ENCODE data around the gene CD36. TPM values are rescaled to one million over a fixed set of nuclear protein-coding genes. Genes with fewer than 3 reads are reported as not detected.

The CD36 gene
- total and polyA plus RNA-seq, 5 donors from 2014 or later = 0.37 to 1.1 (median 0.52) TPM; not detected in 2

GRCh38 chr7:80646083-80646865 lies 7.8 kb downstream of the CD36 start:
- Mint-ChIP-seq H3K4me1 (no peaks in the 10 kb centered on the region), H3K27me3 (no peaks in the 10 kb centered on the region), H3K36me3 (no peaks in the 10 kb centered on the region), H3K4me3 (no peak overlapping the region), H3K9me3 (peaks cover 0 to 2% (median 0%) of the 10 kb centered on the region in 7 donors), H3K27ac (no peak overlapping the region)
- no peak overlapping the region for H3K27ac ChIP-seq (ENCODE audit: insufficient read depth, low read length, poor library complexity, severe bottlenecking)
- no peak for ATAC-seq (ENCODE audit: low read depth in 2 of 2)
- H3K27me3 ChIP-seq (ENCODE audit: control insufficient read depth, insufficient read depth, low read length) = no peaks in the 10 kb centered on the region
- DNase-seq = no peak
- H3K9me3 ChIP-seq (ENCODE audit: control insufficient read depth in 2 of 2, low read length in 2 of 2) = no peaks in the 10 kb centered on the region
- no peaks in the 10 kb centered on the region for H3K4me1 ChIP-seq (ENCODE audit: control insufficient read depth, insufficient read depth, low read length, poor library complexity, severe bottlenecking)
- H3K36me3 ChIP-seq (ENCODE audit: control insufficient read depth, insufficient read depth, low read length) = no peaks in the 10 kb centered on the region
- no peak overlapping the region for H3K4me3 ChIP-seq (ENCODE audit: low read depth, low read length)

- no peaks in the 10 kb centered on the region for H3K4me1 Mint-ChIP-seq
Measured at GRCh38 chr7:80647436-80647835, 9.0 kb downstream of the CD36 start.

GRCh38 chr7:80648031-80648600 lies 9.7 kb downstream of the CD36 start:
- no peak for DNase-seq
- Mint-ChIP-seq H3K36me3 (no peaks in the 10 kb centered on the region), H3K4me3 (no peak overlapping the region), H3K4me1 (no peaks in the 10 kb centered on the region), H3K27me3 (no peaks in the 10 kb centered on the region), H3K27ac (no peak overlapping the region), H3K9me3 (peaks cover 0 to 2% (median 0%) of the 10 kb centered on the region in 7 donors)
- H3K27ac ChIP-seq (ENCODE audit: insufficient read depth, low read length, poor library complexity, severe bottlenecking) = no peak overlapping the region
- H3K9me3 ChIP-seq (ENCODE audit: control insufficient read depth in 2 of 2, low read length in 2 of 2) = no peaks in the 10 kb centered on the region
- H3K4me3 ChIP-seq (ENCODE audit: low read depth, low read length) = no peak overlapping the region
- H3K27me3 ChIP-seq (ENCODE audit: control insufficient read depth, insufficient read depth, low read length) = no peaks in the 10 kb centered on the region
- ATAC-seq (ENCODE audit: low read depth in 2 of 2) = no peak
- no peaks in the 10 kb centered on the region for H3K36me3 ChIP-seq (ENCODE audit: control insufficient read depth, insufficient read depth, low read length)
- no peaks in the 10 kb centered on the region for H3K4me1 ChIP-seq (ENCODE audit: control insufficient read depth, insufficient read depth, low read length, poor library complexity, severe bottlenecking)

More at GRCh38 chr7:80647436-80647835, 9.0 kb downstream of the CD36 start:
- Histone ChIP-seq H3K4me1 (ENCODE audit: control insufficient read depth, insufficient read depth, low read length, poor library complexity, severe bottlenecking) (no peaks in the 10 kb centered on the region), H3K27me3 (ENCODE audit: control insufficient read depth, insufficient read depth, low read length) (no peaks in the 10 kb centered on the region), H3K36me3 (ENCODE audit: control insufficient read depth, insufficient read depth, low read length) (no peaks in the 10 kb centered on the region), H3K27ac (ENCODE audit: insufficient read depth, low read length, poor library complexity, severe bottlenecking) (no peak overlapping the region), H3K4me3 (ENCODE audit: low read depth, low read length) (no peak overlapping the region), H3K9me3 (ENCODE audit: control insufficient read depth in 2 of 2, low read length in 2 of 2) (no peaks in the 10 kb centered on the region)
- no peak for DNase-seq
- H3K9me3 Mint-ChIP-seq = peaks cover 0 to 2% (median 0%) of the 10 kb centered on the region in 7 donors
- H3K4me3 Mint-ChIP-seq = no peak overlapping the region
- H3K27me3 Mint-ChIP-seq = no peaks in the 10 kb centered on the region
- H3K27ac Mint-ChIP-seq = no peak overlapping the region
- ATAC-seq (ENCODE audit: low read depth in 2 of 2) = no peak
- no peaks in the 10 kb centered on the region for H3K36me3 Mint-ChIP-seq

GRCh38 chr7:80649011-80649410 lies 10.6 kb downstream of the CD36 start:
- H3K36me3 Mint-ChIP-seq = no peaks in the 10 kb centered on the region
- H3K4me3 Mint-ChIP-seq = no peak overlapping the region
- no peaks in the 10 kb centered on the region for H3K36me3 ChIP-seq (ENCODE audit: control insufficient read depth, insufficient read depth, low read length)
- no peak overlapping the region for H3K27ac Mint-ChIP-seq
- H3K27me3 ChIP-seq (ENCODE audit: control insufficient read depth, insufficient read depth, low read length) = no peaks in the 10 kb centered on the region
- no peak for ATAC-seq (ENCODE audit: low read depth in 2 of 2)
- H3K4me3 ChIP-seq (ENCODE audit: low read depth, low read length) = no peak overlapping the region
- H3K9me3 ChIP-seq (ENCODE audit: control insufficient read depth in 2 of 2, low read length in 2 of 2) = no peaks in the 10 kb centered on the region
- H3K4me1 ChIP-seq (ENCODE audit: control insufficient read depth, insufficient read depth, low read length, poor library complexity, severe bottlenecking) = no peaks in the 10 kb centered on the region
- H3K27me3 Mint-ChIP-seq = no peaks in the 10 kb centered on the region
- H3K9me3 Mint-ChIP-seq = peaks cover 0 to 3% (median 0%) of the 10 kb centered on the region in 7 donors
- no peak for DNase-seq
- H3K27ac ChIP-seq (ENCODE audit: insufficient read depth, low read length, poor library complexity, severe bottlenecking) = no peak overlapping the region
- no peaks in the 10 kb centered on the region for H3K4me1 Mint-ChIP-seq

GRCh38 chr7:80650030-80650429 lies 11.6 kb downstream of the CD36 start:
- Mint-ChIP-seq H3K4me1 (no peaks in the 10 kb centered on the region), H3K27me3 (no peaks in the 10 kb centered on the region), H3K4me3 (no peak overlapping the region), H3K36me3 (no peaks in the 10 kb centered on the region), H3K27ac (no peak overlapping the region), H3K9me3 (peaks cover 0 to 3% (median 0%) of the 10 kb centered on the region in 7 donors)
- DNase-seq (no peak), ATAC-seq (ENCODE audit: low read depth in 2 of 2) (no peak)
- Histone ChIP-seq H3K36me3 (ENCODE audit: control insufficient read depth, insufficient read depth, low read length) (no peaks in the 10 kb centered on the region), H3K4me1 (ENCODE audit: control insufficient read depth, insufficient read depth, low read length, poor library complexity, severe bottlenecking) (no peaks in the 10 kb centered on the region), H3K4me3 (ENCODE audit: low read depth, low read length) (no peak overlapping the region), H3K9me3 (ENCODE audit: control insufficient read depth in 2 of 2, low read length in 2 of 2) (no peaks in the 10 kb centered on the region), H3K27ac (ENCODE audit: insufficient read depth, low read length, poor library complexity, severe bottlenecking) (no peak overlapping the region), H3K27me3 (ENCODE audit: control insufficient read depth, insufficient read depth, low read length) (no peaks in the 10 kb centered on the region)

- Histone ChIP-seq H3K9me3 (ENCODE audit: control insufficient read depth in 2 of 2, low read length in 2 of 2) (no peaks in the 10 kb centered on the region), H3K27ac (ENCODE audit: insufficient read depth, low read length, poor library complexity, severe bottlenecking) (no peak overlapping the region), H3K36me3 (ENCODE audit: control insufficient read depth, insufficient read depth, low read length) (no peaks in the 10 kb centered on the region), H3K27me3 (ENCODE audit: control insufficient read depth, insufficient read depth, low read length) (no peaks in the 10 kb centered on the region), H3K4me1 (ENCODE audit: control insufficient read depth, insufficient read depth, low read length, poor library complexity, severe bottlenecking) (no peaks in the 10 kb centered on the region), H3K4me3 (ENCODE audit: low read depth, low read length) (no peak overlapping the region)
- H3K27ac Mint-ChIP-seq = no peak overlapping the region
- no peaks in the 10 kb centered on the region for H3K36me3 Mint-ChIP-seq
- H3K4me1 Mint-ChIP-seq = no peaks in the 10 kb centered on the region
- H3K27me3 Mint-ChIP-seq = no peaks in the 10 kb centered on the region
- no peak overlapping the region for H3K4me3 Mint-ChIP-seq
- ATAC-seq (ENCODE audit: low read depth in 2 of 2) = no peak
- no peak for DNase-seq
- peaks cover 0 to 3% (median 0%) of the 10 kb centered on the region in 7 donors for H3K9me3 Mint-ChIP-seq
Measured at GRCh38 chr7:80651471-80651870, 13.0 kb downstream of the CD36 start.

GRCh38 chr7:80653244-80653643 lies 14.8 kb downstream of the CD36 start:
- no peaks in the 10 kb centered on the region for H3K4me1 ChIP-seq (ENCODE audit: control insufficient read depth, insufficient read depth, low read length, poor library complexity, severe bottlenecking)
- H3K9me3 ChIP-seq (ENCODE audit: control insufficient read depth in 2 of 2, low read length in 2 of 2) = no peaks in the 10 kb centered on the region
- no peaks in the 10 kb centered on the region for H3K36me3 ChIP-seq (ENCODE audit: control insufficient read depth, insufficient read depth, low read length)
- H3K27ac Mint-ChIP-seq = no peak overlapping the region
- H3K27me3 ChIP-seq (ENCODE audit: control insufficient read depth, insufficient read depth, low read length) = no peaks in the 10 kb centered on the region
- ATAC-seq (ENCODE audit: low read depth in 2 of 2) (no peak), DNase-seq (no peak)
- H3K4me3 ChIP-seq (ENCODE audit: low read depth, low read length) = no peak overlapping the region
- peaks cover 0 to 3% (median 0%) of the 10 kb centered on the region in 7 donors for H3K9me3 Mint-ChIP-seq
- H3K36me3 Mint-ChIP-seq = no peaks in the 10 kb centered on the region
- no peaks in the 10 kb centered on the region for H3K4me1 Mint-ChIP-seq
- H3K4me3 Mint-ChIP-seq = no peak overlapping the region
- H3K27ac ChIP-seq (ENCODE audit: insufficient read depth, low read length, poor library complexity, severe bottlenecking) = no peak overlapping the region
- H3K27me3 Mint-ChIP-seq = no peaks in the 10 kb centered on the region

- no peaks in the 10 kb centered on the region for H3K36me3 ChIP-seq (ENCODE audit: control insufficient read depth, insufficient read depth, low read length)
- no peaks in the 10 kb centered on the region for H3K4me1 ChIP-seq (ENCODE audit: control insufficient read depth, insufficient read depth, low read length, poor library complexity, severe bottlenecking)
- H3K4me3 Mint-ChIP-seq = no peak overlapping the region
- no peaks in the 10 kb centered on the region for H3K9me3 ChIP-seq (ENCODE audit: control insufficient read depth in 2 of 2, low read length in 2 of 2)
- H3K36me3 Mint-ChIP-seq = no peaks in the 10 kb centered on the region
- no peaks in the 10 kb centered on the region for H3K27me3 ChIP-seq (ENCODE audit: control insufficient read depth, insufficient read depth, low read length)
- no peak overlapping the region for H3K27ac ChIP-seq (ENCODE audit: insufficient read depth, low read length, poor library complexity, severe bottlenecking)
- H3K27me3 Mint-ChIP-seq = no peaks in the 10 kb centered on the region
- peaks cover 0 to 3% (median 0%) of the 10 kb centered on the region in 7 donors for H3K9me3 Mint-ChIP-seq
- no peak for DNase-seq
- no peak overlapping the region for H3K27ac Mint-ChIP-seq
- H3K4me1 Mint-ChIP-seq = no peaks in the 10 kb centered on the region
- no peak overlapping the region for H3K4me3 ChIP-seq (ENCODE audit: low read depth, low read length)
- ATAC-seq (ENCODE audit: low read depth in 2 of 2) = no peak
Measured at GRCh38 chr7:80654887-80655340, 16.5 kb downstream of the CD36 start.
